Smooth muscle cell (in vitro differentiated cells): ENCODE results near the gene ARHGEF17. TPM values are rescaled to one million over a fixed set of nuclear protein-coding genes. Genes with fewer than 3 reads are reported as not detected.
A peak's percentile ranks its signal among the peaks of the same experiment; 100 is the strongest.

Experiments used
- DNase-seq: peaks from one replicate; lab custom pipeline; 2025; ENCODE audit not compliant: unreplicated experiment; lab: John Stamatoyannopoulos, UW
- H2AFZ ChIP-seq: fragments of 200-600 bp; sonication (generic); 2 replicates; pipeline ENCODE4 v1.6.0; 2016; ENCODE audit warnings: antibody characterized with exemption, low read depth, mild to moderate bottlenecking
- H3F3A ChIP-seq: fragments of 200-600 bp; sonication (generic); 2 replicates; pipeline ENCODE4 v1.6.0; 2017; ENCODE audit warnings: antibody characterized with exemption, low read depth
- H3K27ac ChIP-seq: fragments of 200-600 bp; sonication (generic); 2 replicates; pipeline ENCODE4 v1.5.1; 2016; ENCODE audit warnings: low read depth, mild to moderate bottlenecking
- H3K27me3 ChIP-seq: fragments of 200-600 bp; sonication (generic); 2 replicates; pipeline ENCODE4 v1.6.1; 2016; ENCODE audit warnings: low read depth, mild to moderate bottlenecking
- H3K36me3 ChIP-seq: fragments of 200-600 bp; sonication (generic); 2 replicates; pipeline ENCODE4 v1.5.1; 2016; ENCODE audit warnings: low read depth
- H3K4me1 ChIP-seq: fragments of 200-600 bp; sonication (generic); 2 replicates; pipeline ENCODE4 v1.5.1; 2016; ENCODE audit warnings: low read depth
- H3K4me2 ChIP-seq: fragments of 200-600 bp; sonication (generic); 2 replicates; pipeline ENCODE4 v1.6.0; 2016; ENCODE audit warnings: mild to moderate bottlenecking
- H3K4me3 ChIP-seq: fragments of 200-600 bp; sonication (generic); 2 replicates; pipeline ENCODE4 v1.5.1; 2016; ENCODE audit warnings: mild to moderate bottlenecking
- H3K79me2 ChIP-seq: fragments of 200-600 bp; sonication (generic); 2 replicates; pipeline ENCODE4 v1.6.0; 2016; ENCODE audit warnings: low read depth, mild to moderate bottlenecking
- H3K9ac ChIP-seq: fragments of 200-600 bp; sonication (generic); 2 replicates; pipeline ENCODE4 v1.6.0; 2016; ENCODE audit warnings: low read depth
- H3K9me3 ChIP-seq: fragments of 200-600 bp; sonication (generic); replicated peaks from 2 replicates; pipeline ENCODE4 v1.5.1; 2016; ENCODE audit warnings: low read depth
- H4K20me1 ChIP-seq: fragments of 200-600 bp; sonication (generic); 2 replicates; pipeline ENCODE4 v1.6.0; 2016; ENCODE audit warnings: low read depth
- WGBS: methylation state at CpG from one replicate; pipeline ENCODE4 v1.1.7; 2016; ENCODE audit warnings: low lambda C conversion rate; 5-methylcytosine and 5-hydroxymethylcytosine counted together
- polyA plus RNA-seq: library from polyadenylated mRNA; unstranded; fragments of >200 nt; fragmentation: Nextera tagmentation; extraction: Ambion mirVana; gene quantifications from 2 replicates; pipeline ENCODE4 v1.2.1, GENCODE V29; 2016
- total RNA-seq: library from RNA; depleted of rRNA; stranded (reverse); fragments of >200 nt; gene quantifications from 2 replicates; pipeline ENCODE4 v1.2.3, GENCODE V29; 2014
- TF ChIP-seq, protein P1 (sequence below): fragments of 200-600 bp; sonication (generic); IDR thresholded peaks from 2 replicates; pipeline ENCODE4 v1.5.1; 2017; ENCODE audit warnings: borderline replicate concordance, mild to moderate bottlenecking, antibody characterized with exemption; ENCODE audit not compliant: insufficient read depth, poor library complexity, severe bottlenecking

Gene ARHGEF17
- total and polyA plus RNA-seq, 2 experiments from 2014 or later = 18.0 to 27.8 TPM

DNA sequence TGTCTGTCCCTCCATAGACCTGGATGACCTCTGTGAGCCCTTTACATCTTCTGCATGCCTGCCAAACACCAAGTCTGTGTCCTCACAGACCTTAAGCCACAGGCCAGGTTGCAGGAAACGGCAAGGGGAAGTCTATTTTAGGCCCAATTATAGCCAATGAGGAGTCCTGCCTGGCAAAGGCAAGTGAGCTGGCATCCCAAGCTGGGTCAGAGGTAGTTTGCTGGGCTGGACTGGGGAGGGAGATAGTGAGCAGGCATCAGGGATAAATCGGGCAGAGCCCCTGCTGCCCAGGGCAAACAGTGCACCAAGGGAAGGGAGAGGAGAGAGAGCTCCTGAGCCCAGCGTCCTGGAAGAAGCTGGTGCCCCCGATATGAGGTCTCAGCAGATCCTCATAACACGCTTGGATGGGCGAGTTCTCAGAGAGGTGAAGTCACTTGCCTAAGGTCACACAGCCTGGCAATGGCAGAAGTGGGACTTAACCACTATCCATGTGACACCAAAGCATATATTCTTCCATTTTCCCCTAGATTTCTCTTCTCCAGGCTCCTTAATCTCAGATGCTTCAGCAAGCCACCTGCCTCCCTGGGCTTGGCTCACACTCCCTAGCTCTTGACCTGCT lies 64.4 kb downstream of the ARHGEF17 start:
- 74% methylated on average over 6 of the region's 6 CpGs for WGBS
- Histone ChIP-seq H3F3A (peaks cover 5% of the 10 kb centered on the region), H3K4me1 (peaks cover 3% of the 10 kb centered on the region), H3K27me3 (no peaks in the 10 kb centered on the region), H3K27ac (no peak overlapping the region), H2AFZ (no peak overlapping the region), H3K79me2 (peaks cover 1% of the 10 kb centered on the region), H3K4me2 (no peak overlapping the region), H3K36me3 (no peaks in the 10 kb centered on the region), H3K9ac (no peak overlapping the region), H3K4me3 (no peak overlapping the region), H4K20me1 (peaks cover 3% of the 10 kb centered on the region), H3K9me3 (no peaks in the 10 kb centered on the region)
- TF ChIP-seq, protein P1, sequence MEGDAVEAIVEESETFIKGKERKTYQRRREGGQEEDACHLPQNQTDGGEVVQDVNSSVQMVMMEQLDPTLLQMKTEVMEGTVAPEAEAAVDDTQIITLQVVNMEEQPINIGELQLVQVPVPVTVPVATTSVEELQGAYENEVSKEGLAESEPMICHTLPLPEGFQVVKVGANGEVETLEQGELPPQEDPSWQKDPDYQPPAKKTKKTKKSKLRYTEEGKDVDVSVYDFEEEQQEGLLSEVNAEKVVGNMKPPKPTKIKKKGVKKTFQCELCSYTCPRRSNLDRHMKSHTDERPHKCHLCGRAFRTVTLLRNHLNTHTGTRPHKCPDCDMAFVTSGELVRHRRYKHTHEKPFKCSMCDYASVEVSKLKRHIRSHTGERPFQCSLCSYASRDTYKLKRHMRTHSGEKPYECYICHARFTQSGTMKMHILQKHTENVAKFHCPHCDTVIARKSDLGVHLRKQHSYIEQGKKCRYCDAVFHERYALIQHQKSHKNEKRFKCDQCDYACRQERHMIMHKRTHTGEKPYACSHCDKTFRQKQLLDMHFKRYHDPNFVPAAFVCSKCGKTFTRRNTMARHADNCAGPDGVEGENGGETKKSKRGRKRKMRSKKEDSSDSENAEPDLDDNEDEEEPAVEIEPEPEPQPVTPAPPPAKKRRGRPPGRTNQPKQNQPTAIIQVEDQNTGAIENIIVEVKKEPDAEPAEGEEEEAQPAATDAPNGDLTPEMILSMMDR = no peak
- DNase-seq = no peak

DNA sequence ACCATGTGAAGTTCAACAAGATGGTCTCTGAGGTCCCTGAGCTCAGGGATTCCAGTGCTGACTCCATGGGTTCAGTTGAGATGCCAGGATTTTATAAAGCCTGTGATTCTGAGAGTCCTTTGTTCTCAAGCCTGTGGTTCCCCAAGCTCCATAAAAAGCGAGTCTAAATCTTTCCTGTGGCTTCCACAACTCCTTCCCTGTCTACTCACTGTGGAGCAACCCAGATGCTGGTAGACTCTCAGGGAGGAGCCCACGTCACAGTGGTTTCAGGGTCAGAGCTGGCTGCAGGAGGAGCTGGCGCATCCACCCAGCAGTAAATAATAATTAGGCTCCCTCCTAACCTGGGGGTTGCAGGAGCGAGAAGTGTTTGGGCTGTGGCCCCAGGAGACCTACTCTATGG lies 66.1 kb downstream of the ARHGEF17 start:
- Histone ChIP-seq H3K9ac (no peak overlapping the region), H3K36me3 (no peaks in the 10 kb centered on the region), H3F3A (peaks cover 5% of the 10 kb centered on the region), H4K20me1 (peaks cover 16% of the 10 kb centered on the region), H3K9me3 (no peaks in the 10 kb centered on the region), H3K27me3 (no peaks in the 10 kb centered on the region), H3K4me1 (peaks cover 5% of the 10 kb centered on the region), H3K4me2 (no peak overlapping the region), H2AFZ (no peak overlapping the region), H3K27ac (peak overlapping the region; percentile 21), H3K79me2 (peaks cover 11% of the 10 kb centered on the region), H3K4me3 (no peak overlapping the region)
- WGBS = 67% methylated on average over 4 of the region's 4 CpGs
- TF ChIP-seq, protein P1 = no peak
- DNase-seq = no peak

DNA sequence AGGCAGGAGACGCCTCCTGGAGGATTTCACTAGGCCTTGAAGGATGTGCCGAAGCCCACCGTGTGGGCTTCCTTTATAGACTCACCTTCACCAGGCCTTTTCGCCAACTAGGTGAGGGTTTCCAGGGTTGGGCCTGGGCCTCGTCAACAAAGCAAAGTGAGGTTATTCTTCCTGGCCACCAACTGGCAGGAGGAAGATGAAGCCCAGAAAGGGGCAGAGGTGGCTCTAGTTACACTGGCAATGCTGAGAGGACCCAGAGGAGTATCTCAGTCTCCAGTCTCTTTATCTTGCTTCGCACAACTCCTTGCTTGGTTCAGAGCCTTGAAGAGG lies 67.7 kb downstream of the ARHGEF17 start:
- H2AFZ ChIP-seq = no peak overlapping the region
- H3K4me1 ChIP-seq = peaks cover 5% of the 10 kb centered on the region
- peaks cover 5% of the 10 kb centered on the region for H3F3A ChIP-seq
- no peaks in the 10 kb centered on the region for H3K9me3 ChIP-seq
- TF ChIP-seq, protein P1 = no peak
- no peak overlapping the region for H3K9ac ChIP-seq
- peak overlapping the region; percentile 38 for H3K27ac ChIP-seq
- peaks cover 16% of the 10 kb centered on the region for H3K79me2 ChIP-seq
- 75% methylated on average over 6 of the region's 6 CpGs for WGBS
- DNase-seq = no peak
- no peak overlapping the region for H3K4me3 ChIP-seq
- no peaks in the 10 kb centered on the region for H3K27me3 ChIP-seq
- H3K4me2 ChIP-seq = peak overlapping the region; percentile 64
- no peaks in the 10 kb centered on the region for H3K36me3 ChIP-seq
- H4K20me1 ChIP-seq = peaks cover 32% of the 10 kb centered on the region

DNA sequence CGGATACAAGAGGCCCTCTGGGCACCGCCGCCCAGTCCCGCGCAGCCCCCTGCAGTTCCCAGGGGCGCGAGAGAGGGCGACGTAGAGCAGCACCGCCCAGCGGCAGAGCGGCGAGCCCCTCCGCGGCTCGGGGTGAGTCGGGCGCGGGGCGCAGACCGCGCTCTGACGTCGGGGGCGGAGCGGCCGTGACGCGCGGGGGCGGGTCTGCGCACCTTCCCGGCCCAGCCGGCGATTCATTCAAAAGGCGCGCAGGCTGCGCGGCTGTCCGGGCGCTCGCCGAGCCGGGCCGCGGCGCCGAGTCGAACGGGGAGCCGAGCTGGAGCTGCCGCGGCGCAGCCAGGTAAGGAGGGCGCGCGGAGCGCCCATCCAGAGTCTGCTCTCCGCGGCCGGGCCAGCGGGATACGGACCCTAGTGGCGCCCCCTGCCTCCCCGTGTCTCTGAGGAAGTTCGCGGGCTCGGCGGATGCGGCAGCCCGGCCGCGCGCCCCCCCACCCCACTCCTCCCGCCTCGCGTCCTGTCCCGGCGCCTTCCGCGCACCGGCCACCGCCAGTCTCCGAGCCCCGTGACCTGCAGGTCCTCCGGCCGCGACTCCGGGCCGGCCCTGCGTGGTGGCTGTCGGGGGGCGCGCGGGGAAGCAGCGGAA lies 68.2 kb downstream of the ARHGEF17 start, which contains the start of gene RELT:
Gene RELT (plus strand): TSS at position 240 of the 643 bp plus-strand sequence. CDS start 12,738 bp downstream, outside the sequence.
- peak within 1 kb of the TSS; percentile 98 for H3K9ac ChIP-seq
- no peak within 1 kb of the TSS for H2AFZ ChIP-seq
- peaks cover 16% of the 10 kb centered on the region for H3K79me2 ChIP-seq
- peak within 1 kb of the TSS; percentile 77 for H3K27ac ChIP-seq
- peaks cover 37% of the 10 kb centered on the region for H4K20me1 ChIP-seq
- no peaks in the 10 kb centered on the region for H3K9me3 ChIP-seq
- TF ChIP-seq, protein P1 = peak; percentile 78
- peak; percentile 81 for DNase-seq
- H3F3A ChIP-seq = peaks cover 5% of the 10 kb centered on the region
- peak within 1 kb of the TSS; percentile 100 for H3K4me2 ChIP-seq
- WGBS = 2% methylated on average over 84 of the region's 96 CpGs
- peak within 1 kb of the TSS; percentile 97 for H3K4me3 ChIP-seq
- peaks cover 5% of the 10 kb centered on the region for H3K4me1 ChIP-seq
- no peaks in the 10 kb centered on the region for H3K36me3 ChIP-seq
- H3K27me3 ChIP-seq = no peaks in the 10 kb centered on the region
